Fibroblast of skin of back (primary cell): ENCODE results near the gene FTL.
A peak's percentile ranks its signal among the peaks of the same experiment; 100 is the strongest.

Experiments
- DNase-seq: peaks from one replicate; pipeline ENCODE4 v3.0.0-alpha.2; 2013

The FTL gene

GRCh38 chr19:48992581-48993174, 27.6 kb downstream of the FTL start:
- no peak for DNase-seq

GRCh38 chr19:48993175-48994034, 28.3 kb downstream of the FTL start, which contains the start of the genes GYS1 and RUVBL2:
Gene GYS1, minus strand, starts transcription at chr19:48993309. Its CDS starts 197 bp downstream, at chr19:48993112.
Gene RUVBL2, plus strand, starts transcription at chr19:48993887. Its CDS starts 25 bp downstream, at chr19:48993912.
- DNase-seq: peak; percentile 100

GRCh38 chr19:48994035-48994386, 28.9 kb downstream of the FTL start:
- DNase-seq: no peak

- peak; percentile 69 for DNase-seq
These were observed 32.9 kb downstream of the FTL start for GRCh38 chr19:48997972-48998371.

- DNase-seq: peak; percentile 71
These were observed 34.6 kb downstream of the FTL start for GRCh38 chr19:48999481-49000325.

GRCh38 chr19:49004133-49004532, 39.0 kb downstream of the FTL start:
- no peak for DNase-seq

- DNase-seq: no peak
These were observed 40.0 kb downstream of the FTL start for GRCh38 chr19:49004964-49005614.

GRCh38 chr19:49006905-49007304, 41.8 kb downstream of the FTL start:
- no peak for DNase-seq

GRCh38 chr19:49009828-49010227, 44.7 kb downstream of the FTL start:
- no peak for DNase-seq

- no peak for DNase-seq
These were observed 45.3 kb downstream of the FTL start for GRCh38 chr19:49010453-49010852.

GRCh38 chr19:49011194-49011593, 46.1 kb downstream of the FTL start:
- no peak for DNase-seq

GRCh38 chr19:49014123-49014869, 49.2 kb downstream of the FTL start:
- DNase-seq: no peak

GRCh38 chr19:49014870-49015255, 49.8 kb downstream of the FTL start:
- no peak for DNase-seq

GRCh38 chr19:49016067-49016839, 51.1 kb downstream of the FTL start:
- no peak for DNase-seq
